ENCODE data around the gene GRIK4. TPM values are rescaled to one million over a fixed set of nuclear protein-coding genes. Genes with fewer than 3 reads are reported as not detected.

GRIK4 gene
- total RNA-seq, 1 donor from 2014 or later: 0.39 TPM

DNA sequence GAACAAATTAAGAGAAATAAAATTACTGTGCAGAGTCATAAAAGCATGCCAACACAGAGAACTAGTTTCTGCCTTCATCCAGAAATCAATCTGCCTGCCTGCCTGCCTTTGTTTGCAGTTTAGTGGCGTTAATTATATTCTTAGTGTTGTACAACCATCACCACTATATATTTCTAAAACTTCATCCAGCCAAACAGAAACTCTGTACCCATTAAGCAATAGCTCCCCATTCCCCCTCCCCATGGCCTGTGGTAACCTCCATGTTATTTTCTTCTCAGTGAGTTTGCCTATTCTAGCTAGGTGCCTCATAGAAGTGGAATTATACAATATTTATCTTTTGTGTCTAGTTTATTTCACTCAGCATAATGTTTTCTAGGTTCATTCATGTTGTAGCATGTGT, 329.1 kb downstream of the GRIK4 start:
- no peak for DNase-seq

DNA sequence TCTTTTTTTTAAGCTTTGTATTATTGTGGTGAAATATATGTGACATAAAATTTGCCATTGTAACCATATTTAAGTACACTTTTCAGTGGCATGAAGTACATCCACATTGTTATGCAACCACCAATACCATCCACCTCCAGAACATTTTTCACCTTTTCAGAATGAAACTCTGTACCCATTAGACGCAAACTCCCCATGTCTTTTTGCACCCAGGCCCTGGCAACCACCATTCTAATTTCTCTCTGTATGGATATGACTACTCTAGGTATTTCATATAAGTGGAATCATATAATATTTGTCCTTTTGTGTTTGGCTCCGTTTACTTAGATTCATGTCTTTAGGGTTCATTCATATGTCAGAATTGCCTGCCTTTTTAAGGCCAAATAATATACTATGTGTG, 329.5 kb downstream of the GRIK4 start:
- no peak for DNase-seq

DNA sequence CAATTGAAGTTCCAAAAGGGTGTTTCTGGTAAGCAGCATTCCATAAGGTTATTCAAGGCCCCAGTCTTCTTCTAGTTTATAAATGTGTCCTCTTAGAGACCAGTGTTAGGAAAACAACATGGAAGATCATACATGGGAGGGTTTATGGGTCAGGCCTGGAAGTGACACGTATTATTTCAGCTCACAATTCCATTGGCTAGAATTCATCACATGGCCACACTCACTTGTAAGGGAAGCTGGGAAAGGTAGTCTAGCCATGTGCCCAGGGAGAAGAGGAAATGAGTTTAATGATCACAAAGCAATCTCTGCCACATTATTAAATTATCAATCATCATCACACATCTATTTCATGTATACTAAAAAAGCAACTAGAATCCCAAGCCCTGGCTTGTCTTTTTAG, 330.6 kb downstream of the GRIK4 start:
- no peak for DNase-seq

DNA sequence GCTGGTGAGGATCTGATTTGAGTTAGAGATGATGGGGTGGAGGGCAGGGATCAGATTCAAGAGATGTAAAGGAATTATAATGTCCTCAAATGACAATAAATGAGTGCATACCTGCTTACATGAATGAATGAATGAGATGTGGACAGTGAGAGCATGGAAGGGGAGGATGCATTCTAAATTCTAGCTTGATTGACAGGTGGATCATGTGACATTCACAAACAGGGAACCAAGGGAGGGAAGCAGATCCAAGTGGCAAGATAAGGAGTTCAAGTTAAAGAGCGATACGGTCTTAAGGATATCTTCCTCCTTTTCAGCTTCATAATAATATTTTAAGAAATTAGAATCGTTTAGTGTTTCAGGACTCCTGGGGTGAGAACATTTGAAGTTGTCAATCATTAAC, 341.9 kb downstream of the GRIK4 start:
- DNase-seq: no peak

DNA sequence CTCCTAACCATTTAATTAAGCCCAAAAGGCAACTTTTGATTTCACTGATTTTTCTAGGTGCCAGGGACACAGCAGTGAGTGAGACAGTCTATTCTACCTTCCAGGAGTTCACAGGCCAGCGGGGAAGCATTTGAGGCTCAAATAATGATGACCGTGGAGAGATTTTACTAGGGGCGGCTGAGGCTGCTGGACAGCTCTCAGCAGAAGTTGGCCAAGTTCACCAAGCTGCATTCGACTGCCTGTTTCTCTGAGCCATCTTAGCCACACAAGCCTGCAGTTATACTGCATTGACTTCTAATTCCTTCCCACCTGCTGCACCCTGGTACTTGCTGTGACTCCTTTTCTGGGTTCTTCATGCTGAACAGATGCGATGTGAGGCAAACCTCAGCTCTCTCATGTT, 343.4 kb downstream of the GRIK4 start:
- DNase-seq: no peak

DNA sequence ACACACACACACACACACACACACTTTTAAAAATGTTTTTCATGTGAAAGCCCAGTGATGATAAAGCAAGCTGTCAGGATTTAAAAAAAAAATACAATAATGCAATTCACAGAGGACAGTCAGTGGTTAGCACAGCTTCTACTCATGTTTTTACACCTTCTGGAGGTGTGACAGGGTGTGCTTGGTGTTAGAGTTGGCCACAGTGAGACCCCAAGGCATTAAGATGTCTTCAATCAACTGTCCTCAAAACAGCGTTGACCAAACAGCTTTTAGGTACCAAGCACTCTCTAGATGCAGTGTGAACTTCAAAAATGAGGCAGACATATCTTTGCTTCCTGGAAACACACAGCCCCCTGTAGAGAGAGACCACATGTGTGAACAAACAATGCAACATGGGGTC, 346.0 kb downstream of the GRIK4 start:
- DNase-seq: no peak

DNA sequence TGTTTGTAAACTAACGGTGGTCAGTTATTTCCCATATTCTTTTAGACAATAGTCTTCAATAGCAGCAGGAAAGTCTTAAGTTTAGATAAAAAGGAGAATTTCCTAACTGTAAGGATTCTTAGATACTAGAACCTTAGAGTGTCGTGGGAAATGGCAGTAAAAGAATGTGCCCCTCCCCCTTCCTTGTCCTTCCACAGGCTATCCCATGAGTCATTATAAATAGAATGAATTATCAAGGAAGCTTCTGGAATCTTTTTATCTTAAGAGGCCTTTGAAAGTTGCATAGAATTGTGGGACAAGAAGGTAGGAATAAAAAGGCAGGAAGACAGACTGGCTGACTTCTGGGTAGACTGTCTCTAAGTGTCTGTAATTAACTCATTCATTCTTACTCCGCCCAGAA, 347.2 kb downstream of the GRIK4 start:
- DNase-seq: no peak

DNA sequence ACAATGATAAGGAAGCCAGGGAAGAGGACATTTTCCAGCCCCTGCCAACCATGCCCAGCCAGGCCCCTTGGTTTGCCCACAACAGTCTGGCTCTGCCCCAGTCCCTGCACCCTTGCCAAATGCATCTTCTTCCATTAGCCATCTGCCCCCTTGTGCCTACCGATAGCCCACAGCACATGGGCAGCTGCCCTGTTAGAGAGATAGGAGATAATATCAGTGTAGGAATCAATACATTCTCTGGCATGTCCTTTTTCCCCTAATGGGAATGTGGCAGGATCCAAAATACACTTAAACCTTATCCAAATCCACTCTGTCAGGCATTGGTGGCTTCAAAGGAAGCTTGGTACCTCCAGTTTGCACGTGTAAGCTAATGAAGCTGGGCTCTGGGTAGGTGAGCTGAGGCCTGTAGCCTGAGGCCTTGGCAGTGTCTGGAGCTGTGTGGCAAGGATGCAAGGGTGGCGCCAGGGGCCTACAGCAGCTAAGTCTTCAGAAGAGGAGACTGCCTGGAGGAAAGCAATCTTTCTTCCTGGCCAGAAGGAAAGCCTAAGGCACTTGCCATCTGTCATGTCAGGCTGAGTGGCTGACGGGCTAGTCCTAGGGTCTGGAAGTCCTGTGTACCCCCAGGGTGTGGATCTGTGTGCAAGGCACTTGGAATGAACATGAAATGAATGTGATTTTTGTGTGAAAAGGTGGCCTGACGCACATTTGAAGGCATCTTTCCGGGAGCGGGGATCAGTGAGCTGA, 348.2 kb downstream of the GRIK4 start:
- DNase-seq: no peak

DNA sequence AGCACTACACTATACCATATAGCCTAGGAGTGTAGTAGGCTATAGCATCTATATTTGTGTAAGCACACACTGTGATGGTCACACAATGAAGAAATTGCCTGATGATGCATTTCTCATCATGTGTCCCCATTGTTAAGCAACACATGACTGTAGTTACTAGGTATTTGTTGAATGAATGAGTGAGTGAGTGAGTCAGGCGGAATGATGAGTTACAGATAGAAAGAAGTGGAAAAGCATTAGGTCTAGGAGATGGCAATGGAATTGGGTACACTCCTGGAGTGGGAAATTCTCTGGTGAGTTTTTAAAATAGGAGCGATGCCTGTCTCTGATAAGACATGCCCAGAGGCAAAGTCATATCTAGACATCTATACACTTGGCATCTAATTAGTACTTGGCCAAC, 351.8 kb downstream of the GRIK4 start:
- DNase-seq: no peak

DNA sequence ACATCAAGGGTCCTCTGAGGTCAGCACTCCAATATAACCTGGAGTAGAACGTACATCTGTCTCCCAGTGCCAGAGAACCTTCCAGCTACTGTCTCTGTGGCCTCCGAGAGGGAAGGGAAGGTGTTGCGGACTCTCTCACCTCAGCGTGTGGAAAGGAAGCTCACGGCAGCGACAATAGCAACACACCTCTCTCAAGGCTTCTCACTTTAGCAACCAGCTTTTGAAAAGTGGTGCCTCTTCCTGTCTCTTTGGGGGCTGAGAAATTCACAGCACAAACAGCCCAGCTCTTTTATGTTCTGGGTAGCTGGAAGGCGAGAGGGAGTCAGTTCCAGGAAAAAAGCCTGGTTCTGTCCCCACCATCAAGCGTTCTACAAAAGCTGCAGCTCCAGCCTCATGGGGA, 355.5 kb downstream of the GRIK4 start:
- DNase-seq: no peak

DNA sequence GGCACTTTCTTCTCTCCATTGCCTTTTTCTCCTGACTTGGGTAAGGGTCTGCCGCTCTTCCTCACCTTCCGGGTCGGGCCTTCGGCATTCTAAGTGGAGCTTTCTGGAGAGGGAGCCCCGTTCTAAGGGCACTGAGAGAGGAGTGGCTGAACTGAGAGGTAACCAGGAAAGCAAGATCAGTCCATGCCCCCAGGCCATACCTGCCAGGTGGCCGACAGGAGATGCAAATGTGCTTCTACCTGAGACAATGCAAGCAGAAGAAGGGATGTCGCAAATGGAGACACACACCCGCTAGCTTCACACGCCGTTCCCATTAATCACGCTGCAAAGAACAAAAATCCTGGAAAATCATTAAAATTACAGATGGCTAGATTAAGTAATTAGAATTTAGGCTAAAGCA, 356.0 kb downstream of the GRIK4 start:
- DNase-seq: peak; percentile 16

DNA sequence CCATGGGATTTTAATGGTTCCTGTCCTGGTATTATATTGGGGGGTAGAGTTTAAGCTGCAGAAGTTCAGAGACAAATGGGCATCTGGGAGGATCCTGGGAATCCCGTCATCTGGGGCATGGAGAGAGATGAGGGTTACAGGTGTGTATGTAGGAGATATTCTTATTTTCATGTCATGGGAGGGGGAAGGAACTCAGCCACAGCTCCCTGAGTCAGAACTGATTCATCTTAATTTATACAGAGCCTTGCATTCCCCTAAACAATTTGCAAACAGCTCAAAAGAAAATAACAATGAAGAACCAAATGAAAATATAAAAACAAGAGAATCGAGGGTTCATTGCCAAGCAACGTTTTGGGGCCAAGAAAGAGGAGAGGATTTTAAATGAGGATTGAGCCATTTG, 356.4 kb downstream of the GRIK4 start:
- DNase-seq: no peak

DNA sequence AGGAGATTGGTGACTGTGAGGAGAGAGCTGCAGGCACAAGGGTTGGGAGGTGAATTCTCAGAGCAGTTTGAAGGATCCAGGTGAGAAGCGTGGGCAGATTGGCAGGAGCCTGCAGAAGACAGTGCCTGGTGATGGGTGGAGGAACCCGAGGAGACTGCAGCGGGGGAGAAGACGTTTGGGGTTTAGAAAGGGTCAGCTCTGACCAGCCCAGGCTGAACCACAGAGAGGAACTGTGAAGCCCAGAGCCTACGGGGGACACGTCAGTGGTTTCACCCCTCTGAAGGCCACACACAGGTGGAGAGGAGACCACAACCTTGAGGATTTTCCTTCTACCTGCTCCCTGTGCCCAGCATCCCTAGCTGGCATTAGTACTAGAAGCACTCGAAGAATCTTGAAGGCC, 357.5 kb downstream of the GRIK4 start:
- no peak for DNase-seq

DNA sequence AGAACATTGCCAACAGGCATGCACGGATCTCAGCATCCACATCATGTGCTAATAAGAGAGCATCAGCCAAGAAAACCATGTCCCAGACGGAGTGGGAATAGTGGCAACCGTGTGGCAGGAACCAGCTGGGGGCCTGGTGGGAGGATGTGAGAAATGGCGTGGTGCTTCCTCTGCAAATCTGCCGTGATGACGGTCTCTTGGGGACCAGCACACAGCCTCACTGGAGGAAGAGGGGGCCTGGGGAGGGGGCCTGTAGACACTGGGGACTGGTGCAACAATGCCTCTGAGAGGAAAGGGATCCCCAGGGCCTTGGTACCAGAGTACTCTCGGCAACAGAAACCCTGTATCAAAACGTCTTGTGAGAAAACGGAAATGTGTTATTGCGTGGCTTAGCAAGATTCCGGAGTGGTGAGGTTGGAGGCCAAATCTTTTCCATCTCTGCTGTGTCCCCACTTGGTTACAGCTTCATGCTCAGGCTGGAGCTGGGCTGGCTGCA, 358.0 kb downstream of the GRIK4 start:
- DNase-seq: no peak

DNA sequence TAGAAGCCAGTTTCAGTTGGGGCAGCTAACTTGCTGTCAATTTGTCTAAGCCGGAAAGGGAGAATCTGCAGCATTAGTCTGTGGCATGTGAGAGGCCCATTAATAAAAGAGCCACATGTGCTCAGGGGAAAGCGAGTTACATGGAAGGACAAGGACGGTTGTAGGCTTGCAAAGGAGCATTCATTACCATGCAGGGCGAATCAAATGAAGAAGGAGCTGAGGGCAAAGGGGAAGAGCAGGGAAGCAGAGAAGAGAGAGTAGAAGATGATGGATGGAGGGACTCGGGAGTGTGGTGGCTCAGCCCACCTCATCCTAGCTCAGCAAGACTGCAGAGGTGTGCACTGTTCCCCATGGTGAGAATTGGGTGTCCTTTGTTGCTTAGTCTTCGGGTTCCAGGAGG, 359.6 kb downstream of the GRIK4 start:
- no peak for DNase-seq

DNA sequence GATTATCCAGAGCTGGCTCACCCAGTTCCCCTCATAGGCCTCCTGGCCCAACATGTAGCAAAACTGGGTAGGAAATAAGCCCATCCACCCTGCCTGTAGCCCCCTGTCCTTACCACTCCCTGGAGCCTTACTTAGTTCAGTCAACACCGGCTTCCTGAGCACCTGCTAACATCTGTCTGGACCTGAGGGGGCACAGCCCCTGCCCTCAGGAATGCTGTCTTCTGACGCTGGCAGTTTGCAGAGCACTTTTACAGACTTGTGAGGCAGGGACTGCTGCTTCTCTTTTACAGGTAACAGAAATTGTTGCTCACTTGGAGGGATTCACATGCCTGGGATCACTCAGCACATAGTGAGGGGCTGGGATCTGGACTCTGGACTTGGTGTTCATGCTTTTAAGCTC, 360.4 kb downstream of the GRIK4 start:
- DNase-seq: no peak

DNA sequence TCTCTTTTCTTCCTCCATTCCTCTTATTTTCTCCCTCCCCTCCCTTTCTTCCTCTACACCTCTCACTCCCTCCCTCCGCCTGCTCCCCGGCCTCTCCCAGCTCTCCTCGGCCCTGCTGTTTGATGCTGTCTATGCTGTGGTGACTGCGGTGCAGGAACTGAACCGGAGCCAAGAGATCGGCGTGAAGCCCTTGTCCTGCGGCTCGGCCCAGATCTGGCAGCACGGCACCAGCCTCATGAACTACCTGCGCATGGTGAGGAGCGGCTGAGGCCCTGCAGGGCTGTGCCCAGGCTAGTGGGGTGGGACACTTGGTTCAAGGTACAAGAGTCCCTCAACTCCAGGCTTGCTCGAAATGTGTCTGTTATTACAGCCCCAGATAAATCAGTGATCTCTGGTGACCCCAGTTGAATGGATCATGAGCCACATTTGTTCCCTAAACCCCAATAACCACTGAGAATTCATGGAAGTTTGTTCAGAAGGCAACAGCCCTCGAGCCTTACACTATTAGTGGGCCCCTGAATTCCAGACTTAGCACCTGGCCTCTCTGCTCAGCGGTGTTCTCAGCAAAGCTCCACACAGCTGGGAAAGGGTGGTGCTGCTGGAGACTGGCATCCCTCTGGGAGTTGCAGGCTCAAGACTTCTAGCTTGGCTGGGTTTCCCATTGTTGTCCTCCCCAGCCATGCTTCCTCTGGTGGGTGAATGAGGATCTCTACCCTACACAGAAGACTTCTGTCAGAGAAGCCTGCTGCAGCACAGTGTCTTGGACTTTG, 362.6 kb downstream of the GRIK4 start:
- DNase-seq: no peak

DNA sequence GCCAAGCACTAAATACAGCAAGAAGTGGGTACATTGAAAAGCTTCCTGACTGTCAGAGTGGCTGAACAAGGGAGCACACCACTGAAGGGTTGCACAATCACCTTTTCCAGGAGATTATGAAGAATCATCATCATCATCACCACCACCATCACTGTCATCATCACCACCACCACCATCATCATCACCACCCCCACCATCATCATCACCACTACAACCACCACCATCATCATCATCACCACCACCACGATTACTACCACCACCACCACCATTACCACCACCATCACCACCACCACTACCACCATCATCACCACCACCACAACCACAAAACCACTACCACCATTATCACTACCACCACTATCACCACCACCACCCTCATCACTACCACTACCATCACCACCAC, 364.4 kb downstream of the GRIK4 start:
- DNase-seq: no peak

DNA sequence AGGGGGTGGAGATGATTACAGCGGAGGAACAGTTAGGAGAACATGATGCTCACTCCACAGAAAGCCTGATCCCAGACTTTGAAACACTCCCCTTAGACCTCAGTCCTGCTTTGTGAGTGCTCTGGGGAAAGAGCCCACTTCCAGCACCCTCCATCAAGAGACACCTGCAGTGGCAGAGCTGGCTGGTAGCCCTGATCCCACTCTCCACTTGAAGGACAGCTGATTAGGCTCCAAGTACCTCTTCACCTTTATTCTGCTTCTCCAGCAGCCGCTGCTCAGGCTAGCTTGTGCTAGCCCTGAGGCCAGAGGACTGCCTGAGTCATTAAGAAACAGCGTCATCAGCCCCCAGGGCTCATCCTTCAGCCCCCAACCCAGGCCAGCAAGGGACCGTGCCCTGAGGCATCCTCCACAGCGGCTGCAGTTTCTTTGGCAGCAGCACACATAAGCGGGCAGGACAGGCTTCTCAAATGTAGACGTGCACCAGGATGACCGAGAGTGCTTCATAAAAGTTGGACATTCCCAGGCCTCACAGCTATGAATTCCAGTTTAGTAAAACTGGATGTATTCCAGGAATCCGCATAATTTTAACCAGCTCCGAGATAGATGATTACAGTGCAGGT, 366.3 kb downstream of the GRIK4 start:
- no peak for DNase-seq

DNA sequence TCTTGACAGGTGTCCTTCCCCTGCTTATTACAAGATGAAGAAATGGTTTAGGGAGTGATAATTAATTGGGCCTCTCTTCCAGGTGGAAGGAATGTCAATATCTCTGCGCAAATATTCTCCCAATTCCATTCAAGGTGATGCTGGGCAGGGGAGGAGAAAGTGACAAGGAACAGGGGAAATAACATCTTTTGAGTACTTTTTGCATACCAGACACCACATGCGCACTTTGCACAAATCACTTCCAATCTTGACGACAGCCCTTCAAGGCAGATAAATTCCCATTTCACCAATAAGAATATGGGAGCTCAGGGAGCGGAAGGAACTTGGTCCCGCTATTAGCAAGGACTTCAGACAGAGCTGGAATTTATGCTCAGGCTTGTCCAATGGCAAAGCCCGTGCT, 367.2 kb downstream of the GRIK4 start:
- DNase-seq: no peak

DNA sequence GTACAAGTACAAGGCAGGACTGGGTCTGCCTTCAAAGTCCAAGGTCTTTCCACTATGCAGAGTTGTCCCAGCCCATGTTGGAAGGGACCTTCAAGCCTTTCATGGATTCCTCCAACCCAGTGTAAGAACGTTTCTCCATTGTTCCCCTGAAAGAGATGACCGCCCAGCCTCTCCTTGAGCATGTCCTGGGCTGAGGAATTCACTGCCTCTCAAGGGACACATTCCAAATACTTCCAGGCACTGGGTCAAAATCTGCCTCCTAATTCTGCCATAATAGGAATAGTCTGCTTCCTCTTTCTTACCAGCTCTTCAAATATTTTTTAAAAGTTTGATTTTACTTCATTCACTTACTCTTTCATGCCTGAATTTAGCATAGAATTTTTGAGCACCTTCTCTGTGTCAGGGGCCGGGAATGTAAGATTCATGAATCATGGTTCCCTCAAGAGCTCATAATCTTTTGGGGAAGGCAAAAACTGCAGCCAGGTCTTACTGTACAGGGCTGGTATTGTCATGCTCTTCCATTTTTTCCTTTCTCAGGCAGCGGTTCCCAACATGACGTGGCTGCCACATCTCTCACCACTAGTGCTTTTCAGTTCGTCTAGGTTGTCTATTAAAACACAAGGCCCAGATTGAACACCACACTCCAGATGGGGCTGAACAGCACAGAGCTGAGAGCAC, 369.1 kb downstream of the GRIK4 start:
- DNase-seq: no peak

DNA sequence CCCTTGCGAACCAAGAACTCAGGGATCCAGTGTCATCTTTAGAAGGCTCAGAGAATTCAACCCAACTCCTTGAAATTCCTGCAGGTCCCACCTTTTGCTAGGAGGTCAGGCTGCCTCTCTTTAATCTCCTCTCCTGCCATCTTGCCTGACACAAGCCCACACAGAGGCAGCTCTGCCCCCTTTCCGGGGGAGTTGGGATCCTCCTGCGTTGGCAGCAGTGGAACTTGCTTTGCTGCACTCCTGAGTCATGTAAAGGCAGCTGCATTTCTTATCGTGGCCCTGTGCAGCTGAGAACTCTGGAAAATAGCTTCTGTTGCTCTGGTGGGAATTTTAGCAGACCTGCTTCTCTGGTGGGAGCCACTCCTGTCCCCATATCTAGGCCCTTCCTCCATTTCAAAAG, 370.0 kb downstream of the GRIK4 start:
- no peak for DNase-seq

DNA sequence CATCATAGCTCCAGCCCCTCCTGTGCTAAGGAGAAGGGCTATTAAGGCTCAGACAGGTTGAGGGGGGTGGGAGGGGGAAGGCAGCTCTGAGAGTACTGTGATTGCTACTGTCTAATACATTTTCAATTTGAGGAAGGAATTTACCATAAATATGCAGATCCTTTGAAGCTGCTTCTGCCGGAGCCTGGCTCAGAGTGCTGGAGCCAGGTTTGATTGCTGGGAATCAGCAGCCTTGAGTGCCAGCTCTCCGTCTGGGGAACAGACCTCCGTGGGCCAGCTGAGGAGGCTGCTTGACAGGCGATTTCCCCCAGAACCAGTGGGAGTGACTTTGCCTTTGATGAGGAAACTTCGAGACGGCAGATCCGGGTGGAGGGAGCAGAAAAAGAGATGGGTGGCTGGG, 370.6 kb downstream of the GRIK4 start:
- DNase-seq: no peak
